Stimulated activated CD4-positive, alpha-beta T cell treated with anti-CD3 and anti-CD28 coated beads, Interleukin-1b, Interleukin-23, amount 100 ng/mL, for 24 hours (primary cell): ENCODE data around the gene LCN6.

Experiments used
- DNase-seq, 4 experiments: peaks; one replicate each; pipeline ENCODE4 v3.0.0-alpha.2; 2020; ENCODE audit warnings: low read depth in 4 of 4, low spot score in 1 of 4

LCN6 gene

GRCh38 chr9:136694163-136694871, 54.0 kb downstream of the LCN6 start:
- no peak for DNase-seq
